ENCODE results near the gene KLRF1. TPM values are rescaled to one million over a fixed set of nuclear protein-coding genes. Genes with fewer than 3 reads are reported as not detected.
A peak's percentile ranks its signal among the peaks of the same experiment; 100 is the strongest.

Gene KLRF1
- total RNA-seq, 1 experiment from 2014 or later = 1.1 TPM

- TF ChIP-seq CTCF (IDR thresholded peaks at IDR 0.05) = no peak
- no peak for TF ChIP-seq REST (IDR thresholded peaks at IDR 0.05; ENCODE audit: insufficient read depth in 1 of 2, low read depth in 2 of 2, low read length in 1 of 2)
- no peak for TF ChIP-seq SIN3A (IDR thresholded peaks at IDR 0.05; ENCODE audit: borderline replicate concordance, insufficient read depth, low read depth, low read length)
- no peak for TF ChIP-seq TCF7L2 (IDR thresholded peaks at IDR 0.05; ENCODE audit: low read depth, low read length)
- no peak for TF ChIP-seq POLR2AphosphoS5 (IDR thresholded peaks at IDR 0.05; ENCODE audit: low read depth, low read length)
- POLR2A ChIA-PET = no interaction called here
- DNase-seq (ENCODE audit: low read depth, low spot score) (no peak), ATAC-seq (no peak)
- no peaks in the 10 kb centered on the region for H3K27me3 ChIP-seq (ENCODE audit: control insufficient read depth, insufficient read depth, low read length)
- CTCF ChIA-PET = no interaction called here
- no peaks in the 10 kb centered on the region for H3K36me3 ChIP-seq (ENCODE audit: control insufficient read depth, insufficient read depth, low read length)
- H3K9me3 ChIP-seq (ENCODE audit: control insufficient read depth, insufficient read depth, low read depth, low read length) = no peaks in the 10 kb centered on the region
- no peak overlapping the region for H3K4me3 ChIP-seq (ENCODE audit: low read depth in 2 of 2, low read length in 2 of 2)
- no peaks in the 10 kb centered on the region for H3K4me1 ChIP-seq (ENCODE audit: control insufficient read depth, insufficient read depth, low read length)
- in situ Hi-C loops (cut with HindIII; ENCODE audit: low pct_unique_long_range_greater_than_20kb, low sequenced_read_pairs) (no loop called here), intact Hi-C loops (cut with micrococcal nuclease; ENCODE audit: unreplicated experiment) (no loop called here)
- no TSS peak for BruUV-seq (replicated peaks)
- H3K27ac ChIP-seq (ENCODE audit: low read length) = no peak overlapping the region
These were observed 15.7 kb upstream of the KLRF1 start for GRCh38 chr12:9811621-9812020.

GRCh38 chr12:9813821-9814798, 13.2 kb upstream of the KLRF1 start:
- intact Hi-C loops (cut with micrococcal nuclease; ENCODE audit: unreplicated experiment) (loop anchor here (1.0 kb wide), 1 partner anchor 111 kb away; no protein-coding TSS in a partner anchor), in situ Hi-C loops (cut with HindIII; ENCODE audit: low pct_unique_long_range_greater_than_20kb, low sequenced_read_pairs) (no loop called here)
- CTCF ChIA-PET = interaction anchor here (1.4 kb wide), 1 partner anchor 16 kb away, joined by 3 read pairs; no protein-coding TSS in a partner anchor
- Histone ChIP-seq H3K36me3 (ENCODE audit: control insufficient read depth, insufficient read depth, low read length) (no peaks in the 10 kb centered on the region), H3K27ac (ENCODE audit: low read length) (no peak overlapping the region), H3K9me3 (ENCODE audit: control insufficient read depth, insufficient read depth, low read depth, low read length) (no peaks in the 10 kb centered on the region), H3K4me1 (ENCODE audit: control insufficient read depth, insufficient read depth, low read length) (no peaks in the 10 kb centered on the region), H3K27me3 (ENCODE audit: control insufficient read depth, insufficient read depth, low read length) (no peaks in the 10 kb centered on the region), H3K4me3 (ENCODE audit: low read depth in 2 of 2, low read length in 2 of 2) (peak overlapping the region; percentile 19 to 50)
- BruUV-seq (replicated peaks) = no TSS peak
- TF ChIP-seq REST (IDR thresholded peaks at IDR 0.05; ENCODE audit: insufficient read depth in 1 of 2, low read depth in 2 of 2, low read length in 1 of 2) (0 out of 4 replicates have a peak, but pooled peaks of 1 of the 2 experiments have one; percentile 12), POLR2AphosphoS5 (IDR thresholded peaks at IDR 0.05; ENCODE audit: low read depth, low read length) (no peak), CTCF (IDR thresholded peaks at IDR 0.05) (peak; percentile 90), TCF7L2 (IDR thresholded peaks at IDR 0.05; ENCODE audit: low read depth, low read length) (no peak), SIN3A (IDR thresholded peaks at IDR 0.05; ENCODE audit: borderline replicate concordance, insufficient read depth, low read depth, low read length) (no peak)
- POLR2A ChIA-PET = no interaction called here
- ATAC-seq = peak; percentile 99
- DNase-seq (ENCODE audit: low read depth, low spot score) = no peak
